HG03354 (cell line): ENCODE results near the gene MED22.
"Not testable (repeated sequence)": the region's sequence is repeated elsewhere in the genome, so short reads cannot be mapped to it uniquely, and the experiment has no call there.

Experiments
- ATAC-seq: cut with Tn5 transposase; IDR thresholded peaks from one replicate; pipeline ENCODE4 v1.9.1; 2021; ENCODE audit warnings: mild to moderate bottlenecking; ENCODE audit not compliant: unreplicated experiment, poor library complexity, severe bottlenecking

The MED22 gene

GRCh38 chr9:133347985-133348717 is at the start of gene MED22, which contains the start of gene RPL7A:
MED22 (minus strand) TSS chr9:133348131; CDS start chr9:133346662, 1,469 bp downstream.
RPL7A (plus strand) TSS chr9:133348218; CDS start chr9:133348244, 26 bp downstream.
- ATAC-seq = peak; percentile 84

- no peak for ATAC-seq
These were observed 49.4 kb upstream of the MED22 start for GRCh38 chr9:133397370-133397769.

- no peak for ATAC-seq
These were observed 49.0 kb upstream of the MED22 start for GRCh38 chr9:133396952-133397351.

GRCh38 chr9:133394687-133395271 is 46.8 kb upstream of the MED22 start:
- ATAC-seq = no peak

- no peak for ATAC-seq
These were observed 45.5 kb upstream of the MED22 start for GRCh38 chr9:133393399-133393798.

- not testable (repeated sequence) for ATAC-seq
These were observed 44.4 kb upstream of the MED22 start for GRCh38 chr9:133392308-133392707.

- not testable (repeated sequence) for ATAC-seq
These were observed 43.5 kb upstream of the MED22 start for GRCh38 chr9:133391449-133391848.

- ATAC-seq = no peak
These were observed 42.8 kb upstream of the MED22 start for GRCh38 chr9:133390713-133391112.

- ATAC-seq = no peak
These were observed 41.6 kb upstream of the MED22 start for GRCh38 chr9:133389562-133389961.

- no peak for ATAC-seq
These were observed 41.2 kb upstream of the MED22 start for GRCh38 chr9:133389025-133389557.

- ATAC-seq = no peak
These were observed 39.7 kb upstream of the MED22 start for GRCh38 chr9:133387680-133388079.

- ATAC-seq = no peak
These were observed 38.4 kb upstream of the MED22 start for GRCh38 chr9:133386338-133386737.

- no peak for ATAC-seq
These were observed 37.5 kb upstream of the MED22 start for GRCh38 chr9:133385452-133385851.

- ATAC-seq = no peak
These were observed 36.9 kb upstream of the MED22 start for GRCh38 chr9:133384736-133385321.

GRCh38 chr9:133383438-133383837 is 35.5 kb upstream of the MED22 start:
- ATAC-seq = no peak

GRCh38 chr9:133382507-133383141 is 34.7 kb upstream of the MED22 start:
- ATAC-seq = no peak

GRCh38 chr9:133380734-133381133 is 32.8 kb upstream of the MED22 start:
- ATAC-seq = no peak

- no peak for ATAC-seq
These were observed 31.5 kb upstream of the MED22 start for GRCh38 chr9:133379153-133380086.

- ATAC-seq = no peak
These were observed 30.6 kb upstream of the MED22 start for GRCh38 chr9:133378408-133378962.
